SKM-1 (cell line): ENCODE results near the gene PSORS1C1.
"Not testable (repeated sequence)": the region's sequence is repeated elsewhere in the genome, so short reads cannot be mapped to it uniquely, and the experiment has no call there.

Experiments used
- DNase-seq: peaks from one replicate; lab custom pipeline; 2025; ENCODE audit not compliant: unreplicated experiment; lab: John Stamatoyannopoulos, UW

Gene PSORS1C1, protein sequence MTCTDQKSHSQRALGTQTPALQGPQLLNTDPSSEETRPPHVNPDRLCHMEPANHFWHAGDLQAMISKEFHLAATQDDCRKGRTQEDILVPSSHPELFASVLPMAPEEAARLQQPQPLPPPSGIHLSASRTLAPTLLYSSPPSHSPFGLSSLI

DNA sequence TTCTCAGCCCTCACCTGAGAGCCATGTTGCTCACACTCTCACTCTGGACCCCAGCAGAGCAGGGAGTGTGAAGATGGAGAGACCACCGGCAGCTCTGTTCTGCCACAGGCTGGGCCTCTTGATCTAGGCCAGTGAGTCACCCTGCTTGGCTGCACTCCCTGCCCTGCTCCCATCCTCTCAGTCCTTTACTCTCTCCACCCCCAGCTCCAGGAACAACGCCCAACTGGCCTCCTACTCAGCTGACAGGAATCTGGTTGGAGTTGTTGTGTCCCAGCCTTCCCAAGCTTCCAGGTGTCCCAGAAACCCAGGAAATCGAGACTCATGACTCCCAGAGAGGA is at the start of gene PSORS1C1:
TSS of gene PSORS1C1 (plus strand) at position 260 of the 338 bp plus-strand sequence. CDS start 14,833 bp downstream, outside the sequence.
- DNase-seq, result no peak

DNA sequence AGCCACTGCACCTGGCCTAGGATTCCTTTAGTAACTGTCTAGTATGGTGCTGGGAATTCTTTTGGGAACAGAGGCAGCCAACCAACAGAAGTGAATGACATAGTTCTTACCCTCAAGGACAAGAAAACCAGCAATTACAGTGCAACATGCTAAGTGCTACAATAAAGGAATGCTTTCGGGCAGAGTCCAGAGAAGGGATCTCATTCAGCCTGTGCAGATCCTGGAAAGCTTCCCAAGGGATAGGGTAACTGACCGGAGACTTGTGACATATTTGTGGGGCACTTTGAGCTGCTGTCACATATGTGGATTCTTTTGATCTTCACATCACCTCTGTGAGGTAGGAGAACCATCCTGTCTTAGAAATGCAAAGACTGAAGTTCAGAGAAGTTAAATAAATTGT is 49.0 kb upstream of the PSORS1C1 start:
- no peak for DNase-seq

DNA sequence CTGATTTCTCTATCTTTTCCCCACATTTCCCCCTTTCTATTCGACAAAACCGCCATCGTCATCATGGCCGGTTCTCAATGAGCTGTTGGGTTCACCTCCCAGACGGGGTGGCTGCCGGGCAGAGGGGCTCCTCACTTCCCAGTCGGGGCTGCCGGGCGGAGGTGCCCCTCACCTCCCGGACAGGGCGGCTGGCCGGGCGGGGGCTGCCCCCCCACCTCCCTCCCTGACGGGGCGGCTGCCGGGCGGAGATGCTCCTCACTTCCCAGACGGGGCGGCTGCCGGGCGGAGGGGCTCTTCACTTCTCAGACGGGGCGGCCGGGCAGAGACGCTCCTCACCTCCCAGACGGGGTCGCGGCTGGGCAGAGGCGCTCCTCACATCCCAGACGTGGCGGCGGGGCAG is 47.6 kb upstream of the PSORS1C1 start:
- DNase-seq, result not testable (repeated sequence)

DNA sequence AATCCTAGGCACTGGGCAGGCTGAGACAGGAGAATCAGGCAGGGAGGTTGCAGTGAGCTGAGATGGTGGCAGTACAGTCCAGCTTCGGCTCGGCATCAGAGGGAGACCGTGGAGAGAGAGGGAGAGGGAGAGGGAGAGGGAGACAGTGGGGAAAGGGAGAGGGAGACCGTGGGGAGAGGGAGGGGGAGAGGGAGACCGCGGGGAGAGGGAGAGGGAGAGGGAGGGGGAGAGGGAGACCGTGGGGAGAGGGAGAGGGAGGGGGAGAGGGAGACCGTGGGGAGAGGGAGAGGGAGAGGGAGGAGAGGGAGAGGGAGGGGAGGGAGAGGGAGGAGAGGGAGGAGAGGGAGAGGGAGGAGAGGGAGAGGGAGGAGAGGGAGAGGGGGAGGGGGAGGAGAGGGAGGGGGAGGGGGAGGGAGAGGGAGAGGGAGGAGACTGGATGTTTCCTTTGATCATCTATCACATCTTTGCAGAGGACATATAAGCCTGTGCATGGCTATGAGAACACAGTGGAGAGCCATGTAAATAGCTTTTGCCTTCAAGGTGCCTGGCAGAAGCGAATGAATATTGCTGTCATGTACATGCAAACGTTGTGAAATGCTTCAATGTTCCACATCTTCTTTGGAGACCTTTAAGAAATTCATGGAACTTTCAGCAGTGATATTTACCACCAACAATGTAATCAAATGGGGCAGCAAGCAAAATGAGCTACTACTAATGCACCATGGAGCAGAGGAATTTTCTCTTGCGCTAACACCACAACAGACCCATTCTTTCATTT is 46.5 kb upstream of the PSORS1C1 start:
- DNase-seq, result not testable (repeated sequence)

DNA sequence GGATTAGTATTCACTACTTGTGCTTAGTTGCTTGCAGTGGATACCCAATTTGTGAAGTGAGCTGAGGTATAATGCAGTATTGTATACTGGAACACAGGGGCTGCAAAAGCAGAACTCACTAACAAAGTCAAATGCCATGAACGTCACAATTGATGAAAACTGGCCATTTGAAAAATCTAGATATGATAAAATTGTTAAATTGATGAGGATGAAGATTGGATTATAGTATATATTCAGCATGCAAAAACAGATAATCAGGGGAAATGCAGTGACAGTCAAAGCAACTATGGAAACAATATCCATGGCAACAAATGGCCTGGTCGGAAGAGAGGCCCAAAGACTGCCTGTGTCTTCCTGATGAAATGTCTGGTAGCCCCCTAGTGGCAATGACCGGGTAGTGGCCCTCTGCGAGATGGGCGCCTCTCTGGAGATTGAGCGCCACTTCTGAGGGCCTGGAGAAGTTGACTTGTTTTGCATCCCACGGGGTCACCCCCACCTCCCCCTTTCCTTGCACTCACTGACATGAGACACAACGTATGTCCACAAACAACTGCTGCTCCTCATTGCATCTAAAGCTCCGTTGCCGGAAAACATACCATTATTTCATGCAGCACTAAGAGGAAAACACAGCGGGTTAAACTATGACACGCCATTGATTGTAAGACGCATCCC is 45.8 kb upstream of the PSORS1C1 start:
- peak; percentile 65 for DNase-seq

DNA sequence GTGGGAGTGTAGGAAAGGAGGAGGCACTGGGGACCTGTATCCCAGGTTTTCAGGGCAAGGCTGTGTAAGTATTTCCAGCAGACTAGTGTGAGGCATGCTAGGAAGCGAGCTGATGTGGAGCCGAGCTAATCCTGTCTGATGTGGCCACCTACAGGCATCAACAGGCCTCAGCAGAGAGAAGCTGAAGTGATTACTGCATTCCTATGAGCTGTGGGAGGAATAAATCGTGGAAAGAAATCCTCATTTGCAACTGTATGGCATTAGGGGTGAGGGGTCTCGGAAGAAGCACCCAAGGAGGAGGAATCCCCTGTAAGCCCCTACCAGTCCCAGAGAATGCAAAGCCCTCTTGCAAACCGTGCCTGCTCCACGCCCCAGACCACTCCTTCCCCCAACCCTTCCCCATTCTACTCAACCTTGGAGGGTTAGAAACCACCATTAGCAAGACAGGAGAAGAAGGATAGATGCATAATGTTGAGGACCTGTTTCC is 43.8 kb upstream of the PSORS1C1 start:
- DNase-seq, result no peak

DNA sequence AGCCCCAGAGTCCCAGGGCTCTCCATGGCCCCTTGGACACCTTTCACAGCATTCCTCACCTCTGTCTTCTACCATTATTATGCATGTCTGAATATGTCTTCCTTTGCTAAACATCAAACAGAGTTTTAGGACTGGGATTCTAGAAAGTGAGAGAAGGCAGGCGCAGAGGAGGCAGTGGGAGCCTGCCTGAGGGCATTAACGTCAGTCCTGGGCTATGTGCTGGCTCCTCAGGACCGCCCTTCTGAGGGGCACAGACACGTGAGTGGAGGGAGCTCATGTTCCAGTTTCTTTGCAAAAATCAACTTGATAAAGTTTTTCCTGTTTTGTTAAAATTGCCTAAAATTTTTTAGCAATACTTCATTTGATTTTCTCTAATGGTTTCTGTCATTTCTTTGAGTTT is 40.2 kb upstream of the PSORS1C1 start:
- no peak for DNase-seq

DNA sequence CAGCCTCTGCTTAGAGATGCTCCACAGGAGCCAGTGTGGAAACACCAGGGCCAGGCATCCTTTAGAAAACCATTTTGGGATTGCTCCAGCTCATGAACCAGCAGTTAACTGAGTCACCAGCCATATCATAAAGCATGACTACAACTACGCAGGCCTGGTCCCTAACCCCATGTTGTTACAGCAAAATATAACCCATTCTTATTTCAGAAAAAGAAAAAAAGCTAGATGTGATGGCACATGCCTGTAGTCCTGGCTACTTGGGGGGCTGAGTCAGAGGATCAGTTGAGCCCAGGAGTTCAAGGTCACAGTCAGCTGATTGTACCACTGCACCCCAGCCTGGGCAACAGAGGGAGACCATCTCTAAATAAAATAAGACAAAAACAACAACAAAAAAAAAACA is 39.1 kb upstream of the PSORS1C1 start:
- DNase-seq, result no peak

DNA sequence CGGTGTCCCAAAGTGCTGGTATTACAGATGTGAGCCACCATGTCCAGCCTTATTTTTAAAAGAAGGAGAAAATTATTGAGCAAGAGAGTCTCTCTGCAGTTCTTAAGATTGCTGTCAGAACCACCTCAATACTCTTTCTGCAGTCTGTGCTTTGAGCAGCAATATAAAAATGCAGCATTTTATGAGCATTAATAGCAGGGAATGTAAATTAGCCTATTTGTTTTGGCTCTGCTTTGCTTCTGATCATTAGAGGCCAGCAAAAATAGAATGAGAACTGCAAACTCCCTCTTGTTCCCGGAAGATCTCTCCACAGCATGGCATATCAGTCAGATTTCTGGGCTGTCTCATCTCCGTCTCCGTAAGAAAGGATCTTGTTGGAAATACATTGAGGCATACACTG is 38.0 kb upstream of the PSORS1C1 start:
- DNase-seq, result no peak

DNA sequence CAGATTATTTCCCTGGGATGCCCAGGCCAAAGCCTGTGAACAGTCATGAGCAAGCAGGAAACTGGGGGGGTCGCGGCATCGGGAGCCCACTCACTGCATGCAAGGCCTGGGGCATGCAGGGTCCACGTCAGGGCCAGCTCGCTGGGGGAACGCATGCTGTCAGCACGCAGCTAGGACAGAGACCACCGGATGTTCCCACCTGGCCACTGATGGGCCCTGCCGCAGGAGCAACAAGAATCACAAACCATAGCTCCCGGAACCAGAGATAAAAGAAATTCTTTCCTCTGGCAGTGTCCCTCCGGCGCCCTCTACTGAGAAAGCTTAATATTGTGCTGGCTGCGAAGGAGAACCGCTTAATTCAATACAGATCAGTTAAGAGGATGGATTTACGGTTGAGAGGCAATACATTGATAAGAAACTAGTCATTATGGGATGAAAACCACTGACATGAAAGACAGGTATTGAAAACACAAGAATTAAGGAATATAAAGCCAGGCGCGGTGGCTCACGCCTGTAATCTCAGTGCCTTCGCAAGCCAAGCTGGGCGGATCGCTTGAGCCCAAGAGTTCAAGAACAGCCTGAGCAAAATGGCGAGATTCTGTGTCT is 34.8 kb upstream of the PSORS1C1 start:
- DNase-seq, result peak; percentile 44

DNA sequence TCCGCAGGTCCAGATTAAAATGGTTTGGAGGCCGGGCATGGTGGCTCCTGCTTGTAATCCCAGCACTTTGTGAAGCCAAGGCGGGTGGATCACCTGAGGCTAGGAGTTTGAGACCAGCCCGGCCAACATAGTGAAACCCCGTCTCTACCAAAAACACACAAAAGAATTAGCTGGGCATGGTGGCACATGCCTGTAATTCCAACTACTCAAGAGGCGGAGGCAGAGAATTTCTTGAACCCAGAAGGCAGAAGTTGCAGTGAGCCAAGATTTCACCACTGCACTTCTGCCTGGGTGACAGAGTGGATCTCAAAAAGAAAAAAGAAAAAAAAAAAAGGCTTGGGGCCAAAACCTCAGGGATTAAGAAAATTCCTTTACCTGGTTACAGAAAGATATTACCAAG is 32.7 kb upstream of the PSORS1C1 start:
- no peak for DNase-seq

DNA sequence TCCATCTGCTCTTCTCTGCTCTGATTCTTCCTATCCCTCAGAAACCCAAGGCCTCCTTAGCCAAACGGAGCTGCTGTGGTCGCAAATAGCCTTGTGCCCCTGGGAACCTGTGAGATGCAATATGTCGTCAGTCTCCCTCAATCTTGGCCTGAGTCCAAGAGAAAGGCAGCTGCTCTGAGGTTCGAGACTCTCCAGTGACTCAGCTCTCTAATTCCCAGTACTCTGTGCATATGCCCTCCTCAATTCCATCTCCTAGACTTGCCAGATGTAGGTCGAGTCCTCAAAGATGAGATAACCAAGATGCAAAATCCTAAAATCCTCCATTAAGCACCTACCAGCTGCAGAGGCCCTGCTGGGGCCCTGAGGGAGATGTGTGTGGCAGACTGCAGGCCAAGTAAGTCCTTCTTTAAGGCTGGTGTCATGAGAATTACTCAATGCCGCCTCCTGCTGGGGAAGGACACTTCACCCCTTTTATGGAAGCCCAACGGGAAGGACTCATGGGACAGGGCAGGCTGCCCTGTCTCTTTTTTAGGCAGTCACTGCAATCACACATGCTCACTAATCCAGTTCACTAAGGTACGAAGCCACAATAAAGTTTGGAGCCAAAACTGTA is 30.8 kb upstream of the PSORS1C1 start:
- DNase-seq, result peak; percentile 22

DNA sequence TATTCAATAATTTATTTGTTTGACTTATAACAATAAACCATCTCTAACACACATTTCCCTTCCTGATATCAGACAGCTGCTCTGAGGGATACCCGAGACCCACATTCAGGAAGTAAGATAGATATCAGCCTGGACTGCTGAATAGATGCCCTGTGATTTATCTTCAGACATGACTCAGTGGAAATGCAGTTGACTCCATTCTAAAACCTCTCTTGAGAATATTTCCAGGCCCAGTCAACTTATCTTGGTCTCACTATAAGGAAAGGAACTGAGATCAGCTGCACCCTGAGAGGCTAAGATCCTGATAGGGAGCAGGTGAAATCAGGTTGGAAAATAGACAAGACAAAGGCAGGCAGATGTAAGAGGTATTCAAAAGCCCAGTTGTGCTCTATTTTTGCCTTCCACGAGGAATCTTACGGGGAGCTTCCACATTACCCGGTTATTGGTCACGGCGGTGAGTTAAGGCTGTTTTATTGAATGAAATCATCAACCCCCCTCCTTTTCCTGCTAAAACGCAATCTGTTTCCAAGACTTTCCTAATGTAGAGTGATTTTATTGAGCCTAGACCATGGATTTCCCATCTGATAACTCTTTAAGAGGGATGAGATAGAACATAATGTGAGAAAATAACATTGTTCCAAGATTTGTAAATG is 27.7 kb upstream of the PSORS1C1 start:
- DNase-seq, result no peak

DNA sequence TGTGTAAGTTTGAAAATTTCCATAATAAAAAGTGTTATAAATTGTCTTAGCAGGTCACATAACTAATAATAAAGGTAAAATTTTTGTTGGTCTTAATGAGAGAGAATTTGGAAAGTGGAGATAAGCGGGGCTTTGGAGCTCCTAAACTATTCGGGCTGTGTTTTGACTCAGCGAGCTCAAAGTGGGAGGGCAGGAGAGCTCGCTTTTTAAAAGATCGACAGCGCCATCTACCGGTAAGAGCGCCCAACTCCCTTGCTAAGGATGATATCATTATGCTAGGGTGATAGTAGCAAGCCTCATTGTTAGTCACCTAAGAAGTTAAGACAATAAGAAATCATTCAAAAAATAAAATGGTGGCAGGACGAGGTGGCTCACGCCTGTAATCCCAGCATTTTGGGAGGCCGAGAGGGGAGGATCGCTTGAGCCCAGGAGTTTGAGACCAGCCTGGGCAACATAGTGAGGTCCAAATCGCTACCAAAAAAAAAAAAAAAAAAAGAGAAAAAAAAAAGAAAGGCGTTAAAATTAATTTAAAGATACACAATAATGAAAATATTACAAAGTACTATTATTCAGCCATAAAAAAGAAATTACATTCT is 27.0 kb upstream of the PSORS1C1 start:
- peak; percentile 68 for DNase-seq

DNA sequence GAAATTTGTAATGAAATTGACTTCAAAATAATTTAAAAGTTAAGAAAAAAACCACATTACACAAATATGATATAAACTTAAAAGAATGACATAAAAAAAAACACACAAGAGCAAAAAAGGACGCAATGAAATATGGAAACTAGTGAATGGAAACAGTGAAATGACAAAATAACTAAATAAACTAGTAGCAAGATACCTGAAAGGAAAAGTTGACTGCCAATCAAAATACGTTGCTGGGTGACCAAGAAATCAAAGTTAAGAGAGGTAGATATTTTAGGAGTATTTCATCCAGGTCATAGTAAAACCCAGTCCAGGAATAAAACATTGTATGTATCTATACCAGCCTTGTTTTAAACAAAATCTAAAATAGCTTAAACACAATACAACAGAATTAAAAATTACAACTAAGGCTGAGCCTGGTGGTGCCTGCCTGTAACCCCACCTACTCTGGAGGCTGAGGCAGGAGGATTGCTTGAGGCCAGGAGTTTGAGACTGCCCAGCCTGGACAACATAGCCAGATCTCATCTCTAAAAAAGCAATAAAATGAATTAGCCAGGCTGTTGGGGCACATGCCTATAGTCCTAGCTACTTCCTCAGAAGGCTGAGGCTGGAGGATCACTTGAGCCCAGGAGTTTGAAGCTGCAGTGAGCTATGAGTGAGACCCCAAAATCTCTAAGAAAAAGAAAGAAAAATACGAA is 24.2 kb upstream of the PSORS1C1 start:
- no peak for DNase-seq

DNA sequence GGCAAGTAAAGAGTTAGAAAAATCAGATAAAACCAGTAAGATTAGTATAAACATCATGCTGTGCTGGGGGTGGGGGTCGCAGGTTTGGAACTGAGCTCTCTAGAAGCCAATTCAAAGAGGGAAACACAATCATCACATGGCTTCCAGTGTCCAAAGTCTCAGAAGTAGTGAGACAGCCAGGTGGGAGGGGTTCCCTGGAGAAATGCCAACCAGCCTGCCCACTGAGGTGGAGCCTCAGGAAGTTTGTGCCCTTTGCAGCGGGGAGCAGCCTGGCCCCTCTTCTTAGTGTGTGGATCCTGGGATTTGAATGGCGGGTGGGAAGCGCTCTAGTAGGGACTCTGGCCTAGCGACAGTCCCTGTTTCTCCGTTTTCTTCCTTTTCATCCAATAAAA is 23.6 kb upstream of the PSORS1C1 start:
- DNase-seq, result no peak

DNA sequence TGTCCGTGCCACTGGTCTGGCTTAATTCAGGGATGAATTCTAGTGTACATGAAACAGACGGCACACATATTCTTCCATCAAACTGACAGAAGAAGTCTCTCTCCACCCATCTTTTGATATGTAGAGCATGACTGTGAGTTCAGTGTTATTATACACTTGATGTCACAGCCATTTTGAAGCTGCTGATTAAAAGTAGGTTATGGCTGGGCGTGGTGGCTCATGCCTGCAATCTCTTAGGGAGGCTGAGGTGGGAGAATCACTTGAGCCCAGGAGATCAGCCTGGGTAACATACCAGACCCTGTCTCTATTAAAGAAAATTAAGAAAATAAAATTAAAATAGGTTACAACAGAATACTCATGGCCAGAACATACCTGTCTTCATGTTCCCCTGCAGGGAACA is 22.9 kb upstream of the PSORS1C1 start:
- DNase-seq, result no peak

DNA sequence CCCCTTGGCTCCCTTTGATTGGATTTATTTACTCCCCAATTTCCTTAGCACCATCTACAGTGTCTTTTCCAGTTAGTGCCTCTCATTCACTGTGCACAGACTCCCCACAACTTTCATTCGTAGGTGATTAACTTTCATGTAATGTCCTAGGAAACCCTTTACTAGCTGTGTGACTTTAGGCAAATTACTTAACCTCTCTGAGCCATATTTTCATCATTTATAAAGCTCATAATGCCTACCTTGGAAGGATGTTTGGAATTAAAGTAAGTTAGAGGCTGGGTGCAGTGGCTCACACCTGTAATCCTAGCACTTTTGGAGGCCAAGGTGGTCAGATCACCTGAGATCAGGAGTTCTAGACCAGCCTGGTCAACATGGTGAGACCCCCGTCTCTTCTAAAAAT is 22.4 kb upstream of the PSORS1C1 start:
- no peak for DNase-seq

DNA sequence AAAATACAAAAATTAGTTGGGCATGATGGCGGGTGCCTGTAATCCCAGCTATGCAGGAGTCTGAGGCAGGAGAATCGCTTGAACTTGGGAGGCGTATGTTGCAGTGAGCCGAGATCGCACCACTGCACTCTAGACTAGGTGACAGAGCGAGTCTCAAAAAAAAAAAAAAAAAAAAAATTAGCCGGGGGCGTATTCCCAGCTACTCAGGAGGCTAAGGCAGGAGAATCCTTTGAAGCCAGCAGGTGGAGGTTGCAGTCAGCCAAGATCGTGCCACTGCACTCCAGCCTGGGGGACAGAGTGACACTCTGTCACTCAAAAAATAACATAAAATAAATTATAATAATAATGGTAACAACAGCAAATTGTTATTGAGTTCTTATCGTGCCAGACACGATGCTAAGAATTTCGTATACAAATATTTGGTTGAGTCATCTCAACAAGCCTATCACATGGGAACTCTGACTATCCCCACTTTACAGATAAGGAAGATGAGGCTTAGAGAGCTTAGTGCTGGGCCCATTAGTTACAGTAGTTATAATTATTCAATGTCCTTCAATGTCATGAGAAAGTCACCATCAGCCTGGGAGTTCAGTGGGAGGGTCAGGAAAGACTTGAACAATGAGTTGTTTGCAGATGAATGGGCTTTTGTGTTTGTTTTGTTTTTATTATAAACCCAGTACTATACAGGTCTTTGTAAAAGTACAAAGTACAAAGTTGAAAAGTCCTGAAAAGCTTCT is 21.7 kb upstream of the PSORS1C1 start:
- no peak for DNase-seq
